Measurements from ENCODE around the gene PSORS1C2.

- no peak for TF ChIP-seq CTCF (IDR thresholded peaks at IDR 0.05; ENCODE audit: low read depth, low read length, missing input control)
- TF ChIP-seq RAD21 (IDR thresholded peaks at IDR 0.05) = no peak
- no peak for TF ChIP-seq MAX (IDR thresholded peaks at IDR 0.05)
- TF ChIP-seq SP1 (IDR thresholded peaks at IDR 0.05) = no peak
- TF ChIP-seq TAF1 (conservative IDR thresholded peaks at IDR 0.05) = no peak
- TF ChIP-seq GABPA (IDR thresholded peaks at IDR 0.05 in 1 of 2, conservative IDR thresholded peaks at IDR 0.05 in 1 of 2) = no peak
- TF ChIP-seq REST (IDR thresholded peaks at IDR 0.05) = no peak
- TF ChIP-seq EGR1 (IDR thresholded peaks at IDR 0.05; ENCODE audit: low read depth in 2 of 2) = no peak
- TF ChIP-seq ATF3 (IDR thresholded peaks at IDR 0.05) = no peak
- no peak for TF ChIP-seq HNF4A (conservative IDR thresholded peaks at IDR 0.05)
Observed at GRCh38 chr6:31154436-31154835, 15.6 kb upstream of the PSORS1C2 start.

Measured in liver (tissue), 3 donors.